WTC11 (cell line): ENCODE data around the gene APBA1.

Experiments used
- ATF3 ChIP-seq: sonication (generic); formaldehyde crosslinking; conservative IDR thresholded peaks from 2 replicates; pipeline ENCODE4 v1.8.1; 2022; ENCODE audit warnings: mild to moderate bottlenecking, missing genetic modification reagents
- ESRRA ChIP-seq: sonication (generic); formaldehyde crosslinking; IDR thresholded peaks from 2 replicates; pipeline ENCODE4 v1.8.1; 2022; ENCODE audit warnings: mild to moderate bottlenecking, missing genetic modification reagents, borderline replicate concordance
- TF ChIP-seq, protein P1 (sequence below): sonication (generic); formaldehyde crosslinking; IDR thresholded peaks from 2 replicates; pipeline ENCODE4 v1.8.0; 2022; ENCODE audit warnings: missing genetic modification reagents
- TF ChIP-seq, protein P2 (sequence below): fragments of 200-600 bp; IDR thresholded peaks from 2 replicates; pipeline ENCODE4 v1.8.0; 2022; ENCODE audit warnings: antibody characterized with exemption

GRCh38 chr9:69611221-69611620, 61.0 kb downstream of the APBA1 start:
- TF ChIP-seq, protein P1, sequence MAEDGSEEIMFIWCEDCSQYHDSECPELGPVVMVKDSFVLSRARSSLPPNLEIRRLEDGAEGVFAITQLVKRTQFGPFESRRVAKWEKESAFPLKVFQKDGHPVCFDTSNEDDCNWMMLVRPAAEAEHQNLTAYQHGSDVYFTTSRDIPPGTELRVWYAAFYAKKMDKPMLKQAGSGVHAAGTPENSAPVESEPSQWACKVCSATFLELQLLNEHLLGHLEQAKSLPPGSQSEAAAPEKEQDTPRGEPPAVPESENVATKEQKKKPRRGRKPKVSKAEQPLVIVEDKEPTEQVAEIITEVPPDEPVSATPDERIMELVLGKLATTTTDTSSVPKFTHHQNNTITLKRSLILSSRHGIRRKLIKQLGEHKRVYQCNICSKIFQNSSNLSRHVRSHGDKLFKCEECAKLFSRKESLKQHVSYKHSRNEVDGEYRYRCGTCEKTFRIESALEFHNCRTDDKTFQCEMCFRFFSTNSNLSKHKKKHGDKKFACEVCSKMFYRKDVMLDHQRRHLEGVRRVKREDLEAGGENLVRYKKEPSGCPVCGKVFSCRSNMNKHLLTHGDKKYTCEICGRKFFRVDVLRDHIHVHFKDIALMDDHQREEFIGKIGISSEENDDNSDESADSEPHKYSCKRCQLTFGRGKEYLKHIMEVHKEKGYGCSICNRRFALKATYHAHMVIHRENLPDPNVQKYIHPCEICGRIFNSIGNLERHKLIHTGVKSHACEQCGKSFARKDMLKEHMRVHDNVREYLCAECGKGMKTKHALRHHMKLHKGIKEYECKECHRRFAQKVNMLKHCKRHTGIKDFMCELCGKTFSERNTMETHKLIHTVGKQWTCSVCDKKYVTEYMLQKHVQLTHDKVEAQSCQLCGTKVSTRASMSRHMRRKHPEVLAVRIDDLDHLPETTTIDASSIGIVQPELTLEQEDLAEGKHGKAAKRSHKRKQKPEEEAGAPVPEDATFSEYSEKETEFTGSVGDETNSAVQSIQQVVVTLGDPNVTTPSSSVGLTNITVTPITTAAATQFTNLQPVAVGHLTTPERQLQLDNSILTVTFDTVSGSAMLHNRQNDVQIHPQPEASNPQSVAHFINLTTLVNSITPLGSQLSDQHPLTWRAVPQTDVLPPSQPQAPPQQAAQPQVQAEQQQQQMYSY (CRISPR knock-in tag) = no peak
- TF ChIP-seq ESRRA (CRISPR knock-in tag) (no peak), ATF3 (CRISPR knock-in tag) (no peak)
- TF ChIP-seq, protein P2, sequence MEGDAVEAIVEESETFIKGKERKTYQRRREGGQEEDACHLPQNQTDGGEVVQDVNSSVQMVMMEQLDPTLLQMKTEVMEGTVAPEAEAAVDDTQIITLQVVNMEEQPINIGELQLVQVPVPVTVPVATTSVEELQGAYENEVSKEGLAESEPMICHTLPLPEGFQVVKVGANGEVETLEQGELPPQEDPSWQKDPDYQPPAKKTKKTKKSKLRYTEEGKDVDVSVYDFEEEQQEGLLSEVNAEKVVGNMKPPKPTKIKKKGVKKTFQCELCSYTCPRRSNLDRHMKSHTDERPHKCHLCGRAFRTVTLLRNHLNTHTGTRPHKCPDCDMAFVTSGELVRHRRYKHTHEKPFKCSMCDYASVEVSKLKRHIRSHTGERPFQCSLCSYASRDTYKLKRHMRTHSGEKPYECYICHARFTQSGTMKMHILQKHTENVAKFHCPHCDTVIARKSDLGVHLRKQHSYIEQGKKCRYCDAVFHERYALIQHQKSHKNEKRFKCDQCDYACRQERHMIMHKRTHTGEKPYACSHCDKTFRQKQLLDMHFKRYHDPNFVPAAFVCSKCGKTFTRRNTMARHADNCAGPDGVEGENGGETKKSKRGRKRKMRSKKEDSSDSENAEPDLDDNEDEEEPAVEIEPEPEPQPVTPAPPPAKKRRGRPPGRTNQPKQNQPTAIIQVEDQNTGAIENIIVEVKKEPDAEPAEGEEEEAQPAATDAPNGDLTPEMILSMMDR = no peak
